GM18507 (cell line): Measurements from ENCODE around the gene GRIK2.
A peak's percentile ranks its signal among the peaks of the same experiment; 100 is the strongest.
"Not testable (repeated sequence)": the region's sequence is repeated elsewhere in the genome, so short reads cannot be mapped to it uniquely, and the experiment has no call there.

Source experiments
- DNase-seq: peaks from one replicate; pipeline ENCODE4 v3.0.0; 2011; ENCODE audit warnings: low read depth; ENCODE audit not compliant: insufficient read length; ENCODE audit errors: extremely low spot score
- FAIRE-seq: peaks from 2 replicates; lab custom pipeline; 2011; peaks lifted over from hg19 to GRCh38; lab: Jason Lieb, UNC

GRIK2 gene

DNA sequence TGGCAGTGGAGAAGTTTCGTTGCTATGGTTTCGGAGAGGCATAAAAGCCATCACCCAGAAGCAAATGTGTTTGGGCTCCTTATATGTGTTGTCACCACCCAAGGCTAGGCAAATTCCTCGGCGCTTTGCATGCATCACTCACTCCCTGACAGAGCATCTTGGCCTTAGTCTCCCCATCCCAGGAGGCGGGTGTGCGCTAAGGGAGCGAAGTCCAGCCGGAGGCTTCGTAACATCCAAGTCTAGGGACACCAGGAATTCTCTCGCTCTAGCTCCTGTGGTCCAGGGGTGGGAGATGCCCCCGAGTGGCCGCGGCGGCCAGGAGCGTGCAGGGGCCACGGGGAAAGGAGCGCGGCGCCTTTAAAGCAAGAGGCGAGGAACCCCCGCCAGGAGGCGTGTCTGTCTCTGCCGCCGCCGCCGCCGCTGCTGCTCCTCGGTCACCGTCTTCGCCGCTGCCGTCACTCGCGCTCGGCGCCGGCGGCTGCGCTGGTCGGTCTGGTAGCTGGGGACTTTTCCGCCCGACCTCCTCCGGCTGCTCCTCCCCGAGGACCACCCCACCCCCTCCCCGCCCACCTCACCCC is at the start of gene GRIK2:
Gene GRIK2, plus strand, starts transcription at position 458 of the 578 bp plus-strand sequence.
- DNase-seq = peak; percentile 3
- FAIRE-seq = no peak

DNA sequence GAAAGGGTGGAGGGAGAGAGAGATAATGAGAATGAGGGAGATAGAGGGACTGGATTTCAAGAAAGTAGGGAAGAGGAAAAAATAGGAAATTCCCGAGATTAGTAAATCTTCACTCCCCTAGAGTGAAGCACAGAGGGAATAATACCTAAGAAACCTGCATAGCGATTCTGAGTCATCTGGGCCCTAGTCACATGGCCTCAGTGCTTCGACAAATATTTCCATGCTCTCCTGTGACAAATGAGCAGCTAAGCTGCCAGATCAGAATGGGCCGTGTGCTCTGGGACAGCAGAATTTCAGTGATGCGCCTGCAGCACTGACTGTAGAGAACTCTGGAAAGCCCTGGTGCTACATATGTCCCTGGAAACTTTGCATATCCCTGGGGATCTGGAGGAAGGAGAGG is 48.6 kb upstream of the GRIK2 start:
- DNase-seq = no peak
- FAIRE-seq = no peak

DNA sequence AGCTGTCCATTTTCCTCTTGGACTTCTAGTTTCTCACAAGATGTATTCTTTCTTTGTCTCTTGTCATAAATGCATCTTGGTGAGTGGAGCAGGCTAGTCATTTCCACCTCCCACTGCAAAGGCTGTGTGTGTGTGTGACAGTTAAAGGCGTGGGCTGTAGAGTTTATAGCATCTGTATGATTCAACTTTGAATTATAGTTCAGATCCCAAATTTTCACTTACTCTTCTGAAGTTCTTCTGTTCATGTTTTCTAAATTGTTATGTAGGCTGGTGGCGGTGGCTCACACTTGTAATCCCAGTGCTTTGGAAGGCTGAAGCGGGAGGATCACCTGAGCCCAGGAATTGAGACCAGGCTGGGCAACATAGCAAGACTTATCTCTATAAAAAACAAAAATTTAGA is 44.7 kb upstream of the GRIK2 start:
- FAIRE-seq (no peak), DNase-seq (no peak)

DNA sequence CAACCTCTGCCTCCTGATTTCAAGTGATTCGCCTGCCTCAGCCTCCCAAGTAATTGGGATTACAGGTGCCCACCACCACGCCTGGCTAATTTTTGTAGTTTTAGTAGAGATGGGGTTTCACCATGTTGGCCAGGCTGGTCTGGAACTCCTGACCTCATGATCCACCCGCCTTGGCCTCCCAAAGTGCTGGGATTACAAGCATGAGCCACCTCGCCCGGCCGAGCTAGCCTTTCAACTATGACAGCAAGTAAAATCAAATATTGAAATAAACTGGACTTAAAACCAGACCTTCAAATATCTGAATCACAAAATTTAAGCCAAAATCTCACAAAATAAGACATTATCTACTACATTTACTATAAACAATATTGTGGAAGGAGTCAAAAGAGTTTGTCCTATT is 42.9 kb upstream of the GRIK2 start:
- not testable (repeated sequence) for FAIRE-seq, DNase-seq

DNA sequence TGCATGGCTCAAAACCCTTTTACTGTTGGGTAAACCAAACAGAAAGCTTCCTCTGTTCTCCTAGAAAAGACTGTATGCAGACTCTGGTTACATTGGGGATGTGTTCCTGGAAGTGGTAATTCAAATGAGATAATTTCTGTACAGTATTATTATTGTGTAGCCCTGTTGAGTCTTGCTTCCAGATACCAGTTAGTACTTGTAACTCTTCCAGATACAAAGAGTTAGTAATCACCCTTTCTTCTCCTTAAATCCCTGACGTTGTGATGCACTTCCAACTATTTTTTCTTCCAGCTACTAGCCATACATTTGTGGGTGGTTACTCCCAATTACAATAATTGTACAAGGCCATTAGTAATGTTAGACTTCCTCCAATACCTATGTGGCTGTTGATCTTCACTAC is 42.3 kb upstream of the GRIK2 start:
- DNase-seq (no peak), FAIRE-seq (no peak)

DNA sequence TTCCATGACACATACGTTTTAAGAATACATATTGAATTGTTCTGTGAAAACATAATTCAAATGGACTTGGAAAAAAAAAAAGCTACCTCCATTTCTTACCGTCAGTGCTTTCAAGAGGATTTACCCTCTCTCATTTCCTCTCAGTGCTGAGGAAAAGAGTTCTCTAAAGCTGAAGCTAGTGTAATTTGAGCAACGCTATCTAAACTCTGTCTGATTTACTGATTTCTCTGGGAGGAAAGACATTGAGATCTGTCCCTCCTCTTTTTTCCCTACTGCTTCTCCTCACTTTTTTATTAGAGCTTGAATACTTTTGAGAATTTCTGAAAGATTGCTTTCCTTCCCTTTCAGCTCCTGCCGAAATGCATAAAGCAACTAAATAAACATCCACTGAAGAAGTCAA is 41.2 kb upstream of the GRIK2 start:
- FAIRE-seq = no peak
- no peak for DNase-seq

DNA sequence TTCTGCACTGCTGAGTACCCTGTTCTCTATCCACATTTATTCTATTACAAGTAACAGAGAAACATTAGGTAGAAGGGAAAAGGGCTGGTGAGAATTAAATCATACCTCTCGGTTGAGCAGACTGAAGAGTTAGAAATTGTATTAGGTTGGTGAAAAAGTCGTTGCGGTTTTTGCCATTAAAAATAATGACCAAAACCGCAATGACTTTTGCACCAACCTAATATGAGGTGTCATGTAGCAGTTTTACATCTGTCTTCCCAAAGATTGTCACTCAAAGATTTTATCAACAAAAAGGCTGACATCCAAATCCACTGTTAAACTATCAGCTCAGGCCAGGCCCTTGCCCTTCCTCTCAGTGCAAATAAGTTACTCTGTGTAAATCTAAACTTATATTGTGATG is 28.3 kb upstream of the GRIK2 start:
- DNase-seq (no peak), FAIRE-seq (no peak)

DNA sequence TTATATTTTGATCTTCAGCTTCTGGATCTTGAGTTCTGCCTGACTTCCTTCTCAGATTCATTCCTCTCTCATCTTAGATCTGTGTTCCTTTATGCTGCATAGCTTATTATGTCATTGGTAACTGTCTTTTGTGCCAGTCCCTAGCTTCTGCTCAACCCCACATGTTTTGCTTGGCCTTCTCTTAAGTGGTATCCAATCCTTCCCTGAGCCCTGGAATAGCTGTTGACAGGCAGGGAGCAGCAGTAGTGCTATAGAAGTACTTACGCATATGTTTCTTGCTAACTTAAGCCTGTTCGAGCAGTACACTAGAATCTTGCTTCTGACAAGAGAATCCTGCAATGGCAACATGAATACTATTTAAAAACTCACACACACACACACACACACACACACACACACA is 13.6 kb upstream of the GRIK2 start:
- no peak for DNase-seq
- FAIRE-seq = no peak

DNA sequence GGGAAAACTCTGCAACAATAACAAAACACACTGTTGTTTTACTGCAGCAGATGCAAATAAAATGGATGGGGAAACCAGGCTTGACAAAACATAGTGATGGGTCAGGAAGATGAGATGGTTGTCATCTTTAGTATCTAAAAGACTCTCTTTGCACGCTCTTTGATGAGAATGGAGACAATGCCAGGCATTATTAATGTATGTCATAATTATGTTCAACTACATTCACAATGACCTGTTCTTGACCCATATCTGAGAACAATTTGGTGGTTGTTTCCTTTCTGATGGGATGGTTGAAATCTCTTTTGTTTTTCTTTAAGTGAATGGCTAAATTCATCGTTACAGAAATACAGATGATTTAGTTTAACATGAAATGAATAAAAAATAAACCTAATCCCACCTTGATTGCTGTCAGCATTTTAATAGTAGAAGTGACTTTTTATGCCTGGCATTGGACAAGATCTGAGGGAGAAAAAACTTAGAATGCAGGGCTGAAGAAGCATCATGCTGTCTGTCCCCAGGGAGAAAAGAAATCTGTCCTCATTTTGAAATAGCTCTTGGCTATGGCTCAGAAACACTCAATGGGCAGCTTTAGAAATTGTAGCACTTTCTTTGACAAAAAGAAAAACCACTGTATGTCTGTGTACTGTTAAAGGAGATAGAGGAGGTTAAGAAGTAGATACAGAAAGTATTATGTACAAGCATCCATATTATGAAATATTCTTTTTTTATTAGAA is 12.4 kb upstream of the GRIK2 start:
- FAIRE-seq (no peak), DNase-seq (no peak)

DNA sequence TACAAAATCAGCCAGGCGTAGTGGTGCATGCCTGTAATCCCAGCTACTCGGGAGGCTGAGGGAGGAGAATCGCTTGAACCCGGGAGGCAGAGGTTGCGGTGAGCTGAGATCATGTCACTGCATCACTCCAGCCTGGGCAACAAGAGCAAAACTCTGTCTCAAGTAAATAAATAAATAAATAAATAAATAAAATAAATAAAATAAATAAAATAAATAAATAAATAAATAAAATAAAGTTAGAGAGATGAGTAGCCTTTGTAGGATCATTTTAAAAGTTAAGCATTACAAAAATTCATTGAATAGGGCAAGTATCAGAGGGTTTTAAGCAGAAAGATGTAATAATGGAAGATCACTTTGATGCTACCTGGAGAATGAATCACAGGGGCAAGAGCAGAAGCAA is 9.8 kb upstream of the GRIK2 start:
- DNase-seq, FAIRE-seq: not testable (repeated sequence)

DNA sequence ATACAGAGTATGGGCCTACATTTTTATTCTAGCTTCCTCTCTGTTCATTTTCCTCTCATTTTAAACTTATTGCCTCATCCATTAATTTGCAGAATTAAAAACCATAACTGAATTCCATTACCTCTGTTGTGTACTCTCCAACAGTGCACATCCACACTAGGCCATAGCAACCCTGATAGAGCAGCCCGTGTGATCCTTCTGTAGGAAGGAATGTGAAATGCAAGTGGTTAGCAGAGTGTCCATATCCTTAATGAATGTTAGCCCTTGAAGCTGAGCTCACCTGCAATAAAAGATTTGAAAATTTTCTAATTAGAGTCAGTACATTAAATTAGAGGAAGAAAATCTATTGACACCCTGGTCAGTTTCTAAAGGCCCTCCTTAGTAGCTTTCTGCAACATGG is 6.5 kb upstream of the GRIK2 start:
- DNase-seq = no peak

DNA sequence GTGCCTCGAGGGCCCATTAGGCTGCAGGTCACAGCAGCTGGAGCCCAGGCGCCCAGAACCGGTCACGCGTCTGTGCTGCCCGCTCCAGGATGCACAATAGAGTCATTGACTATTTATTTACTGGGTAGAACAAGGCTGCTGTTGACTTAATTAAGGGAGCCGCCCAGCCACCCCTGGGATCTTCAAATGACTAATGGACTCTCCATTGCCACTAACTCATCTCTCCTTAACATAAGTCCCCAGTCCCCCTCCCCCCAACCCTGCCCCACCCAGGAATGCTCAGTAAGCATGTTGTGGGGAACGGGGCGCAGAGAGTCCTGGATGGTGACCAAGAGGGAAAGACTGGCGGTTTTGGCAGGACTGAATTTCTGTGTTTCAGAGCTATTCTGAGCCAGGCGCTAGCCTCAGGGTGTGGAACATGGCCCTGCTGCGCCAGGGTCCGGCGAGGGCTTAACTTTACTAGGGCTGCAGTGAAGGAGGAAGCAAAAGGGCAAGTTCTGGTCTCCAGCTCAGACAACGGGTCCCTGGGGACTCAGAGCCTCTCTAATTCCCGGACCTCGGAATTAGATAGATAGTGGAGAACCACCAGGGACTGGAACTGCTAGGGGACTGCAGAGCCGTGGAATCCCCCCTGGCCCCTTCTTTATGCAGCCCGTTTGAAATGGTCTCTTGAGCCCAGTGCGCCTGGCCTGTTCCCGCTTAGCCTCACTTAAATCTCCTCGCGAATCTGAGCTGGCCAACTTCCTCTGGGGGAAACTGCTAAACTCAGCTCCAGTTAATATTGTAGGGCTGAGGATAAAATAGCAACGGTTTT is 1.5 kb upstream of the GRIK2 start:
- no peak for DNase-seq
- no peak for FAIRE-seq

More for the DNA sequence above, 6.5 kb upstream of the GRIK2 start:
- FAIRE-seq = no peak

DNA sequence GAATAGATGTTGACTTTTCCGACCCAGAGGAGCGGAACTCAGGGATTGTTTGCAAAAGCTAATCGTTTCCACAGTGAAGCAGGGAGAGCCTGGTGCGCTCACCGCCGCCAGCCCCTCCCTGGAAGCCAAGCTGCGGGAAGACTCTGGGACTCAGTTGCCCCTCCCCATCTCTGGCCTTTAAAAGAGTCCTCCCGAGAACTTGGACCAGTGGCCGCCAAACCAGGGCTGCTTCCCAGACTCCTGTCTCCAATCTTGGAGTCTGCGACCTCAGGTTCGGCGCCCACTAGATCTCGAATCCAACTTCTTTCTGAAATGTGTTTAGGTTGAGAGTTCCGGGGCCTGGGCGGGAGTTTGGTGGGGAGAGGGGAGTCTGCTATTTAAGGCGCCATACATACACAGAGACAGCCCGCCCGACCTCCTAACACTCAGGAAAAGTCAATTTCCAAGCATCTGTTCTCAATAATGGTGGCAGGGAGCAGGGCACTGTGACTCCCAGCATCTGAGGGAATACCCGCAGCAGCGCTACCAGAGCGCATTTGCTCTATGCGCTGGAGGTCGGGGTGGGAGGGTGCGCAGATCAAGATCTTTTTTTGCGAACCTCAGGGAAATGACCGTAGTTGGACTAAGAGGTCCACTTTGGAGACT is 800 bp upstream of the GRIK2 start:
- no peak for DNase-seq
- no peak for FAIRE-seq

DNA sequence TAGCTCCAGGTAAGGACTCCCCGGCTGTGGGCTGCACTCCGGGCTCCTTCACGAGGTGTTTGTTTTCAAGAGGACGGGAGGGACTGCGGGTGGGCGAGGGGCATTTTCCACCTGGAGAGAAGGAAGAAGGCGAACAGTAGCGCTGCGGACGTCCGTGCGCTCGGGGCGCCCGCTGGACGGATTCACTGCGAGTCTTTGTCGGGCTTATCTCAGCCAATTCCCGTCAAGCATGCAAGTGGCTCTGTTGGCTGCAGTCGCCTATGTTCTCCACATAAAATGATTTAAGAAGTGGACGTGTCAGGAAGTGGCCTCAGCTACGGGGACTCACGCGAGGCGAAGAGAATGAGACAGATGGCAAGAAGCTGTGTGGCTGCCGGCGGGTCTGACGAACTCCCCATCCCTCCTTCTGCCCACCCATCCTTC is 332 bp downstream of the GRIK2 start:
- DNase-seq = no peak

DNA sequence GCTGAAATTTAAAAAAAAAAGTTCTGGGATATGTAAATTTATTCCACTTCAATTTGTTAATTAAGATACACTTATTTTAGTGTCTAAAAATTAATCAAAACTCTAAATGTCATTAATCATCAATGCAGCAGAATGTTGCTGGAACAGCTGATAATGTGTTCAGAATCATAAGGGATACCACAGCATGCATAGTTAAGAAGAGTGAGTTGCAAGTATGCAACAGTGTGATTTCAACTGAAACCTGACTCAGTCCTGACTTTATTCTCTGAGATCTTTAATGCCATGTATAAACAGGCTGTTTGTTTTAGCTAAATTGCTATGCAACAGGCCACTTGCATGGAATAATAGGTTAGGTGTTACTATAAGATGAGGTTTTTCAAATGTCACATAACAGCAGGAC is 1.4 kb downstream of the GRIK2 start:
- FAIRE-seq = no peak
- no peak for DNase-seq

More for the DNA sequence above, 332 bp downstream of the GRIK2 start:
- no peak for FAIRE-seq

DNA sequence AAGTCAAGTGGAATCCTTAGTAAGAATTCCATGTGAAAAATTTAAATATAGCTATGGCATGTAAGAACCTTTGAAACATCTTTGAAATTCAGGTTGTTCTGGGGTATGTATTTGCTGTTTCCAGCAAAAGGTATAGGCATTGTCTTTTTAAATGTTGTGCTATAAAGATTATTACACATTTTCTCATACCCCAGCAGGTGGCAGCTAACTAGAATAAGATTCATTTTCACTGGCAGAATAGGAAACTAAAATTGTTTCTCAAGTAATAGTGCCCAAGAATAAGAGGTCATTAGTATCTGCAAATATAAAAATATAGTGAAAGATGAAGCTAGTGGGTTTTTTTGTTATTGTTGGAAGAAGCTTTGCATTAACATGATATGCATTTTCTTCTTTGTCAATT is 1.8 kb downstream of the GRIK2 start:
- DNase-seq (no peak), FAIRE-seq (no peak)

DNA sequence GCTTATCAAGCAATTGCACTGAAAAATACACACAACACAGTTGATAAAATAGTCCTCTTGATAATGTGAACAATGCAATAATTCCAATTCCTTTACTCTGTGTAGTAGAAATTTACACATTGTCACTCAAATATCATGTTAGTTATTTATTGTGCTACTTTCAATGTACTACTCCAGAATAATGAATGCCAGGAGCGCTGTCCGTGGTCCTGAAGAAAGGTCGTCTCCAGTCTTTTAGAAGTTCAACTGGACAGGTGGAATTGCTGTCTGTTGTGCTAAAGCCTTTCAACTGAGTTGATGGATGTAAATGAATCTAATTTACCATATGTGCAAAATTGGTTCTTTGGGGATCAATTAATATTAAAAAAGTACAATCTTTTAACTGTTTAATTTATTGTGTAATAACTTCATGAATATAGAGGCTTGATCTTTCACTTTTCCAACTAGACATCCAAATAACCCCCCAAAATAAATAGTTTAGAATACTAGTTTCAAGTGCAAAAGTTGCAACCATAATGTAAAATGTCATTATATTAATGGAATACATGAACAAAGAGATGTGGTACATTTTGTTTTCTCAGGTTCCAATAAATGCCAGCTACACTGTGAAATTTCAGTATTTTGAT is 3.2 kb downstream of the GRIK2 start:
- FAIRE-seq (peak; percentile 38), DNase-seq (peak; percentile 2)

DNA sequence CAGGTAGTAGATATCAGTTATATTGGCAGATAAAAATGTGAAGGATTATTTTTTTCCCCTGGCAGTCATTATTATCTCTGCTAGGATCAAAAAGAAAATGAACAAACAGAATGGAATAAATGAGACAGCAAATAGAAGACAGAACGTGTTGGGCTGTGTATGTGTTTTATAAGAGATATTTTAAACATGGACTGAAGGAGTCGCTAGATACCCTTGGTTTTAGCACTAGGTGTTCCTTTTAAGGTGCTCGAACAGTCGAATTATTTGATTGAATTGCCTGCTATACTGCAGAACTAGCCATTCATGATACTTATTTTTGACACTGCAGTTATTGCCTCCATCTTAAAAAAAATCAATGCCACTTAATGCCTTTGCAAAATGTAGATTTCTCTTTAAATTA is 3.7 kb downstream of the GRIK2 start:
- DNase-seq = no peak
- no peak for FAIRE-seq

DNA sequence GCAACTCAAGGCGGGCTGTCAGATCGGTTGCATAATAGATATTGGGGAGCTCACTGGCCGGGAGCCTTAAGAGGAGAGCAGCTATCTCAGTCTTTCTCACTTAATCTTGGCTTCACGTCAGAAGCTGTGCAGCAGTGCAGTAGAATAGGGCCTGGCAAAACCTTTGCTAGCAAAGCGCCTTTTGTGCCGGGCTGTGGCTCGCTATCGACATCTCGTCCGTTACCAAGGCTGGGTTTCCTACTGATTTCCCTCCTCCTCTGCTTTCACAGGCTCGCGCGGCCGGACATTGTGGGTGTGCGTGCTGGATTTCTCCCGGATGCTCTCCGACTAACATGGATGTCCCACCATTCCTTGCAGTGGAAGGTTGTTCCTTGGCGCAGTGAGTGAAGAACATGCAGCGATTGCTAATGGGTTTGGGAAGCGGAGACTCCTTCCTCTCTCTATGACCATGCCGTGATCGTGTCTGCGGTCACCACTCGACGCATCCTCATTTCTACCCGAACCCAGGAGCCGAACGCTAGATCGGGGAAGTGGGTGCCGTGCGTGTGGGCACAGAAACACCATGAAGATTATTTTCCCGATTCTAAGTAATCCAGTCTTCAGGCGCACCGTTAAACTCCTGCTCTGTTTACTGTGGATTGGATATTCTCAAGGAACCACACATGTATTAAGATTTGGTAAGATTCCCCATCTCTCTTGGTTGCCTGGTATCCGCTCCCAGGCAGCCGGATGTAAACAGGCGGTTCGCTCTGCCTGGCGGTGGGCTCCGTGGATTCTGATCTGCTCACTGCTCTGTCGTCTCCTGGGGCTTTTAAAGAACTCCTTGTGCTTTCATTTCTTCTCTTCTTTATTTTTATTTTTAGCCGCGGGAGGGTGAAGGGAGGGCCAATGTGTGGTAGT is 5.5 kb downstream of the GRIK2 start:
- no peak for DNase-seq
- FAIRE-seq = no peak
